MCF 10A (cell line): ENCODE measurements around the gene VILL. TPM values are rescaled to one million over a fixed set of nuclear protein-coding genes. Genes with fewer than 3 reads are reported as not detected.

Experiments
- BruUV-seq: library from RNA; stranded (reverse); fragments of 400-500 nt; replicated peaks from 2 replicates; lab custom pipeline; 2021; lab: Mats Ljungman, UMichigan
- CTCF ChIA-PET: fragments of 300-600 bp; sonication (Branson Sonifier 250); formaldehyde crosslinking; extraction: SDS; loops from one replicate; lab custom pipeline; 2021; ENCODE audit warnings: antibody characterized with exemption, inconsistent platforms; lab: Yijun Ruan, JAX
- POLR2A ChIA-PET: fragments of 300-600, 350-650 bp; sonication (Branson Sonifier 250); formaldehyde crosslinking; extraction: SDS; loops from one replicate; lab custom pipeline; 2020; ENCODE audit warnings: antibody characterized with exemption, inconsistent platforms; lab: Yijun Ruan, JAX
- DNase-seq: peaks from one replicate; pipeline ENCODE4 v3.0.0-alpha.2; 2018; ENCODE audit not compliant: unreplicated experiment
- H3K27ac Mint-ChIP-seq: one replicate; pipeline ENCODE4 v1.8.0; 2022; ENCODE audit warnings: mild to moderate bottlenecking, low read depth, mixed read lengths; ENCODE audit not compliant: unreplicated experiment
- H3K27me3 Mint-ChIP-seq: one replicate; pipeline ENCODE4 v1.8.0; 2022; ENCODE audit warnings: mixed read lengths; ENCODE audit not compliant: insufficient read depth, unreplicated experiment
- H3K36me3 Mint-ChIP-seq: one replicate; pipeline ENCODE4 v1.8.0; 2022; ENCODE audit warnings: mild to moderate bottlenecking, moderate library complexity, mixed read lengths; ENCODE audit not compliant: insufficient read depth, unreplicated experiment
- H3K4me1 Mint-ChIP-seq: one replicate; pipeline ENCODE4 v1.8.0; 2022; ENCODE audit warnings: mixed read lengths; ENCODE audit not compliant: insufficient read depth, unreplicated experiment
- H3K4me3 Mint-ChIP-seq: one replicate; pipeline ENCODE4 v1.8.0; 2022; ENCODE audit warnings: mild to moderate bottlenecking, moderate library complexity, mixed read lengths; ENCODE audit not compliant: unreplicated experiment
- H3K9me3 Mint-ChIP-seq: one replicate; pipeline ENCODE4 v1.8.0; 2022; ENCODE audit warnings: mixed read lengths; ENCODE audit not compliant: unreplicated experiment
- CTCF ChIP-seq: fragments of 200-600 bp; IDR thresholded peaks from one replicate; pipeline ENCODE4 v1.8.0; 2022; ENCODE audit warnings: antibody characterized with exemption, mild to moderate bottlenecking; ENCODE audit not compliant: unreplicated experiment
- intact Hi-C: fragments of 100-400 bp; cut with micrococcal nuclease; formaldehyde crosslinking; loops from 2 replicates; pipeline ENCODE4 v1.14.1; 2022
- total RNA-seq: library from RNA; stranded (reverse); gene quantifications from 2 replicates; pipeline ENCODE4 v1.2.3, GENCODE V29; 2022

VILL gene
- total RNA-seq, 1 experiment from 2014 or later: not detected

GRCh38 chr3:38009807-38010591, 19.4 kb downstream of the VILL start:
- no peak for DNase-seq
- POLR2A ChIA-PET: interaction anchor here (1.0 kb wide), 1 partner anchor 237 kb away, joined by 3 read pairs; no protein-coding TSS in a partner anchor
- no TSS peak for BruUV-seq
- intact Hi-C loops: loop anchor here (10.0 kb wide), 1 partner anchor 335 kb away; the partner anchor contains the start of gene XYLB
- Mint-ChIP-seq H3K27ac (no peak overlapping the region), H3K9me3 (no peaks in the 10 kb centered on the region), H3K4me3 (no peak overlapping the region), H3K27me3 (no peaks in the 10 kb centered on the region), H3K4me1 (peaks cover 6% of the 10 kb centered on the region), H3K36me3 (peaks cover 5% of the 10 kb centered on the region)
- no peak for TF ChIP-seq CTCF
- CTCF ChIA-PET: no interaction called here

GRCh38 chr3:38011111-38011510, 20.5 kb downstream of the VILL start:
- no peak overlapping the region for H3K4me3 Mint-ChIP-seq
- CTCF ChIA-PET: interaction anchor here (0.7 to 1.0 kb wide), 4 partner anchors 8 to 156 kb away, joined by 3 to 6 read pairs (median 4); no protein-coding TSS in a partner anchor
- intact Hi-C loops: no loop called here

GRCh38 chr3:38015485-38015884, 24.9 kb downstream of the VILL start:
- Mint-ChIP-seq H3K9me3 (no peaks in the 10 kb centered on the region), H3K4me3 (no peak overlapping the region), H3K27me3 (no peaks in the 10 kb centered on the region), H3K27ac (no peak overlapping the region), H3K36me3 (no peaks in the 10 kb centered on the region), H3K4me1 (no peaks in the 10 kb centered on the region)
- BruUV-seq: no TSS peak
- POLR2A ChIA-PET: interaction anchor here (0.6 kb wide), 1 partner anchor 364 kb away, joined by 3 read pairs; no protein-coding TSS in a partner anchor
- CTCF ChIA-PET: interaction anchor here (0.6 to 4.7 kb wide), 4 partner anchors 11 to 88 kb away, joined by 3 to 38 read pairs (median 3); no protein-coding TSS in a partner anchor
- DNase-seq: no peak
- intact Hi-C loops: no loop called here
- TF ChIP-seq CTCF: no peak

More at GRCh38 chr3:38011111-38011510, 20.5 kb downstream of the VILL start:
- no TSS peak for BruUV-seq
- H3K36me3 Mint-ChIP-seq: peaks cover 5% of the 10 kb centered on the region
- POLR2A ChIA-PET: interaction anchor here (1.0 kb wide), 1 partner anchor 236 kb away, joined by 3 read pairs; no protein-coding TSS in a partner anchor
- no peak for DNase-seq
- H3K27ac Mint-ChIP-seq: no peak overlapping the region
- H3K4me1 Mint-ChIP-seq: no peaks in the 10 kb centered on the region
- no peak for TF ChIP-seq CTCF
- H3K9me3 Mint-ChIP-seq: no peaks in the 10 kb centered on the region
- no peaks in the 10 kb centered on the region for H3K27me3 Mint-ChIP-seq

DNA sequence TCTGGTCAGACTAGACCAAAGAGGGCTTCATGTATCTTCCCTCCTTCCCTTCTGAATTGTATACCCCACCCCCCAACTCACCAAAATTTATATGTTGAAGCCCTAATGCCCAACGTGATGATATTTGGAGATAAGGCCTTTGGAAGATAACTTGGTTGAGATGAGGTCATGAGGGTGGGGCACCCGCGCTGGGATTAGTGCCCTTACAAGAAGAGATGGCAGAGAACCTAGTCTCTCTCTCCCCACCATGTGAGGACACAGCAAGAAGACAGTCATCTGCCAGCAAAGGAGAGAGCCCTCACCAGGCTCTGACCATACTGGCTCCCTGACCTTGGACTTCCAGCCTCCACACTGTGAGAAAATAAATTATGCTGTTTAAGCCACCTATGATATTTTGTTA, 25.4 kb downstream of the VILL start:
- no peak for TF ChIP-seq CTCF
- ChIA-PET CTCF (interaction anchor here (0.6 to 4.7 kb wide), 5 partner anchors 11 to 110 kb away, joined by 3 to 38 read pairs (median 3); no protein-coding TSS in a partner anchor), POLR2A (interaction anchor here (0.6 kb wide), 1 partner anchor 437 kb away, joined by 3 read pairs; no protein-coding TSS in a partner anchor)
- no peaks in the 10 kb centered on the region for H3K9me3 Mint-ChIP-seq
- no peaks in the 10 kb centered on the region for H3K27me3 Mint-ChIP-seq
- H3K36me3 Mint-ChIP-seq: no peaks in the 10 kb centered on the region
- no peaks in the 10 kb centered on the region for H3K4me1 Mint-ChIP-seq
- H3K4me3 Mint-ChIP-seq: no peak overlapping the region
- intact Hi-C loops: no loop called here
- H3K27ac Mint-ChIP-seq: no peak overlapping the region
- DNase-seq: no peak
- BruUV-seq: no TSS peak
